ENCODE data around the gene TOM1L2. TPM values are rescaled to one million over a fixed set of nuclear protein-coding genes. Genes with fewer than 3 reads are reported as not detected.
A peak's percentile ranks its signal among the peaks of the same experiment; 100 is the strongest.

Gene TOM1L2
- total RNA-seq, 1 donor = 34.1 TPM

DNA sequence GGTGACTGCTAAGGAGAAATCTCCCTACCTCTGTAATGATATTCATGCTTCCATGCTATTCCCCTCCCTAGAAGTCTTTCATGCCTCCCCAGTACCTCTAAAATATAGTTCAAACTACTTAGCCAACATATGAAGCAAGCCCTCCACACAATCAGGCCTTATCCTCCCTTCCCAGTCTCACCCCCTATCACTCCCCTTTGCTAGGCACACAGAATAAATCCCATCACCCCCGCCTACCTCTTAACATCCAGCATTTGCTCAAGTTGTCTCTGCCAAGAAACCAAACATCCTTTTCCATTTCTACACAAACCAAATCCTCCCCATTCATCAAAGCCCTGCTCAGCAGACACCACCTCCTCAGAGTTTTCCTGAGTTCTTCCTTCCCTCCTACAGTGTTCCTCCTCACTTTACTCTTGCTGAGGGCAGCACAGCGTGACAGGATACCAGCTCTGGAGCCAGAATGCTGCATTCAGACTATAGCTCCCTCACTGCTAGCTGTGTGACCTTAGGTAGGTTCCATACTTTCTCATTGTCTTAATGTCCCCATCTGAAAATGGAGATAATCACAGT, 7.0 kb downstream of the TOM1L2 start:
- TF ChIP-seq CTCF (IDR thresholded peaks at IDR 0.05; ENCODE audit: insufficient read depth, low read depth, low read length) = no peak
- DNase-seq (ENCODE audit: low read depth) = no peak
- H3K4me3 ChIP-seq (ENCODE audit: low read depth, low read length) = no peak overlapping the region

DNA sequence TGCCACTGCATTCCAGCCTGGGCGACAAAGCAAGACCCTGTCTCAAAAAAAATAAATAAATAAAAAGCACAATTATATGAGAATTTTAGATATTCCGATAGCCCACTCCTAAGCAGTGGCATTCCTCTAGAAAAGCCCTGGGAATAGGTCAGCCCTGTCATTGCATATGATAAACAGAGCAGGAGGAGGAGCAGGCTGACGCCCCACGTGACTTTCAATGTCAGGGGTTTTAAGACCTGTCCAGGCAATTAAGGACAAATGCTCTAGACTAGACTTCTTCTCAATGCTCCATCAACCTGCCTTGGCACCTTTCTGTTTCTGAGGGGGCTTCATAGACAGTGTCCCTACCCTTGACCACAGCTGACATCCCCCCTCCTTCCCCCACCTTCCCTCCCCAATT, 7.5 kb downstream of the TOM1L2 start:
- TF ChIP-seq CTCF (IDR thresholded peaks at IDR 0.05; ENCODE audit: insufficient read depth, low read depth, low read length) = no peak
- H3K4me3 ChIP-seq (ENCODE audit: low read depth, low read length) = no peak overlapping the region
- no peak for DNase-seq (ENCODE audit: low read depth)

DNA sequence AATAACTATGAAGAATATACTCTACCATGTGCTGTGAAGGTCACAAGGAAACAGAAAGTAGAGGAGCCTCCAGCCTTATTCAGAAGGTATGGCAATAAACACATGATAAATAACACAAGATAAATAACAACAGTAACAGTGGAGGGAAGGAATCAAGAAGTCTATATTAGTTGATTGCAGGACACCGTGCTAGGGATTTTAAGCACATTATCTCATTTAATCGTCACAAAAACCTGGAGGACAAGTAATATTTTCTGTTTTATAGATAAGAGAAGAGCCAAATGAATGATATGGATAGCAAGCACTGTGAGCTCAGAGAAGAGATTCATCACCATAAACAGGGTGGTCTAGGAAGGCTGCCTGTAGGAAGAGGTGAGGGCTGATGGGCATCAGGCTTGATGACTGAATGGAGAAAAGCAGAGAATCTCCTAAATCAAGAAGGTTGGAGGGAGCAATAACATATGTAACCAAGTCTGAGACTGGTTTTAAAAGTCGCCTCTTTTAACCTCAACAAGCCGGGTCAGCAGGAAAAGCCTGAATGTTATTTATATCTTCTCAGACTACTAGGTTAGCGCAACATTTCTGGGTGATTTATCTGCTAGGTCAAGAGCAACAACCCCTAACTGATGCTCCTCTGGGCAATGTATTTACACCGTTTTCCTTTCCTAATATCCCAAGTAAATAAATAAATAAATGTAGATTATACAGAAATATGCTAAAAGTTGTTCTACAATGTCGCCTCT, 8.3 kb downstream of the TOM1L2 start:
- H3K4me3 ChIP-seq (ENCODE audit: low read depth, low read length) = no peak overlapping the region
- no peak for TF ChIP-seq CTCF (IDR thresholded peaks at IDR 0.05; ENCODE audit: insufficient read depth, low read depth, low read length)
- DNase-seq (ENCODE audit: low read depth) = peak; percentile 25

- DNase-seq (ENCODE audit: low read depth) = no peak
- no peak overlapping the region for H3K4me3 ChIP-seq (ENCODE audit: low read depth, low read length)
- no peak for TF ChIP-seq CTCF (IDR thresholded peaks at IDR 0.05; ENCODE audit: insufficient read depth, low read depth, low read length)
Observed at GRCh38 chr17:17963066-17963465, 9.1 kb downstream of the TOM1L2 start.

DNA sequence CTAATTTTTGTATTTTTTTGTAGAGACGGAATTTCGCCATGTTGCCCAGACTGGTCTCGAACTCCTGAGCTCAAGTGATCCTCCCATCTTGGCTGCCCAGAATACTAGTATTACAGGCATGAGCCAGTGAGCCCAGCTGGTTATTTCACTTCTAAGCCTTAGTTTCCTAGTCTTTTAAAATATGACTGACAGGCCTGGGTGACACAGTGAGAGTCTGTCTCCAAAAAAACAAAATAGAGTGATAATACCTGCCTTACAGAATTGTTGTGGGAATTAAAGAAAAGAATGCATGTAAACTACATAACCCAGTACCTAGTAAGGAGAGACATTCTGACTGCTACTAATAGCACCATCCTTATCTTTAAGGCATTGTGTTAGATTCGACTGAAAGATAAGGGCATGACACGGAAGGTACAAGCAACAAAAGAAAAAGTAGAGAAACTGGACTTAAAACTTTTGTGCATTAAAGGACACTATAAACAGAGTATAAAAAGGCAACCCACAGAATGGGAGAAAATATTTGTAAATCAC, 11.6 kb downstream of the TOM1L2 start:
- no peak for DNase-seq (ENCODE audit: low read depth)
- no peak for TF ChIP-seq CTCF (IDR thresholded peaks at IDR 0.05; ENCODE audit: insufficient read depth, low read depth, low read length)
- no peak overlapping the region for H3K4me3 ChIP-seq (ENCODE audit: low read depth, low read length)

GRCh38 chr17:17959520-17960361, 12.5 kb downstream of the TOM1L2 start:
- DNase-seq (ENCODE audit: low read depth) = peak; percentile 59
- H3K4me3 ChIP-seq (ENCODE audit: low read depth, low read length) = peak overlapping the region; percentile 31
- TF ChIP-seq CTCF (IDR thresholded peaks at IDR 0.05; ENCODE audit: insufficient read depth, low read depth, low read length) = no peak
